OCI-LY7 (cell line): ENCODE measurements around the gene CD160. TPM values are rescaled to one million over a fixed set of nuclear protein-coding genes. Genes with fewer than 3 reads are reported as not detected.
A peak's percentile ranks its signal among the peaks of the same experiment; 100 is the strongest.

Experiments
- BruUV-seq: library from RNA; stranded (reverse); fragments of 400-500 nt; replicated peaks from 2 replicates; lab custom pipeline; 2021; lab: Mats Ljungman, UMichigan
- CTCF ChIA-PET: fragments of 300-600 bp; sonication (Branson Sonifier 250); formaldehyde crosslinking; loops from one replicate; lab custom pipeline; 2022; ENCODE audit warnings: antibody characterized with exemption; ENCODE audit not compliant: unreplicated experiment; lab: Charles Lee
- POLR2A ChIA-PET: fragments of 300-600 bp; sonication (Branson Sonifier 250); formaldehyde crosslinking; loops from one replicate; lab custom pipeline; 2022; ENCODE audit warnings: antibody characterized with exemption; lab: Charles Lee
- DNase-seq: peaks from one replicate; pipeline ENCODE4 v3.0.0-alpha.2; 2015; ENCODE audit warnings: low spot score
- H2AFZ ChIP-seq: fragments of 200-600 bp; sonication (generic), shearing (Covaris generic); 2 replicates; pipeline ENCODE4 v1.6.1; 2014; ENCODE audit warnings: mild to moderate bottlenecking, antibody characterized with exemption, low read length, moderate library complexity
- H3K27ac ChIP-seq: fragments of 200-600 bp; sonication (generic); 2 replicates; pipeline ENCODE4 v1.5.1; 2014; ENCODE audit warnings: mixed run types, low read depth, mild to moderate bottlenecking, moderate library complexity, low read length, inconsistent platforms; ENCODE audit not compliant: poor library complexity, severe bottlenecking
- H3K36me3 ChIP-seq: fragments of 200-600 bp; sonication (generic); 2 replicates; pipeline ENCODE4 v1.6.1; 2014; ENCODE audit warnings: mild to moderate bottlenecking, antibody characterized with exemption, low read length, moderate library complexity, mixed read lengths; ENCODE audit not compliant: insufficient read depth
- H3K4me1 ChIP-seq: fragments of 200-600 bp; sonication (generic); 2 replicates; pipeline ENCODE4 v1.5.1; 2014; ENCODE audit warnings: mild to moderate bottlenecking, low read length; ENCODE audit not compliant: insufficient read depth, poor library complexity, severe bottlenecking
- H3K4me2 ChIP-seq: fragments of 200-600 bp; sonication (generic); 2 replicates; pipeline ENCODE4 v1.6.1; 2014; ENCODE audit warnings: mild to moderate bottlenecking, low read length
- H3K4me3 ChIP-seq: fragments of 200-600 bp; sonication (generic); 2 replicates; pipeline ENCODE4 v1.5.1; 2014; ENCODE audit warnings: mild to moderate bottlenecking, low read depth, low read length; ENCODE audit not compliant: poor library complexity, severe bottlenecking
- H3K79me2 ChIP-seq: fragments of 200-600 bp; sonication (generic); 2 replicates; pipeline ENCODE4 v1.6.1; 2016; ENCODE audit warnings: low read depth, mild to moderate bottlenecking, low read length, moderate library complexity, mixed read lengths; ENCODE audit not compliant: insufficient read depth
- H3K9me2 ChIP-seq: fragments of 200-600 bp; sonication (generic); 2 replicates; pipeline ENCODE4 v1.6.1; 2016; ENCODE audit warnings: mild to moderate bottlenecking, low read length, mixed read lengths; ENCODE audit not compliant: insufficient read depth
- H3K9me3 ChIP-seq: fragments of 200-600 bp; sonication (generic); 2 replicates; pipeline ENCODE4 v1.6.1; 2014; ENCODE audit warnings: mild to moderate bottlenecking, mixed run types, low read length, mixed read lengths
- H4K20me1 ChIP-seq: fragments of 200-600 bp; sonication (generic); 2 replicates; pipeline ENCODE4 v1.6.1; 2014; ENCODE audit warnings: mild to moderate bottlenecking, antibody characterized with exemption, low read length, moderate library complexity, mixed read lengths; ENCODE audit not compliant: insufficient read depth
- CTCF ChIP-seq: fragments of 200-600 bp; sonication (generic); conservative IDR thresholded peaks from 2 replicates; pipeline ENCODE4 v1.5.1; 2014; ENCODE audit warnings: mild to moderate bottlenecking, antibody characterized with exemption, low read length, moderate library complexity, mixed read lengths
- EZH2phosphoT487 ChIP-seq: fragments of 200-600 bp; sonication (generic); IDR thresholded peaks from 2 replicates; pipeline ENCODE4 v1.6.1; 2018; ENCODE audit warnings: low read depth, borderline replicate concordance, mild to moderate bottlenecking, mixed run types, antibody characterized with exemption, low read length, moderate library complexity, mixed read lengths
- intact Hi-C: fragments of 100-400 bp; cut with micrococcal nuclease; formaldehyde crosslinking; loops from one replicate; pipeline ENCODE4 v1.10.0; 2022; ENCODE audit not compliant: unreplicated experiment
- total RNA-seq, 2 experiments: library from RNA; depleted of rRNA in 1 of 2; stranded (reverse); fragments of >200 nt in 1 of 2; shearing (Covaris generic) in 1 of 2; gene quantifications; 2 replicates each; pipeline ENCODE4 v1.2.3, GENCODE V29; 2014 to 2022

The CD160 gene
- total RNA-seq, 2 experiments from 2014 or later, result not detected

- no TSS peak for BruUV-seq
- Histone ChIP-seq H2AFZ (no peak overlapping the region), H4K20me1 (no peaks in the 10 kb centered on the region), H3K4me3 (no peak overlapping the region), H3K9me2 (no peaks in the 10 kb centered on the region), H3K27ac (no peak overlapping the region), H3K4me1 (no peaks in the 10 kb centered on the region), H3K36me3 (peaks cover 45% of the 10 kb centered on the region), H3K79me2 (no peaks in the 10 kb centered on the region), H3K4me2 (no peak overlapping the region), H3K9me3 (no peaks in the 10 kb centered on the region)
- POLR2A ChIA-PET, result no interaction called here
- TF ChIP-seq CTCF (no peak), EZH2phosphoT487 (no peak)
- intact Hi-C loops, result no loop called here
- CTCF ChIA-PET, result no interaction called here
- no peak for DNase-seq
Observed at GRCh38 chr1:145771056-145771455, 51.8 kb downstream of the CD160 start.

DNA sequence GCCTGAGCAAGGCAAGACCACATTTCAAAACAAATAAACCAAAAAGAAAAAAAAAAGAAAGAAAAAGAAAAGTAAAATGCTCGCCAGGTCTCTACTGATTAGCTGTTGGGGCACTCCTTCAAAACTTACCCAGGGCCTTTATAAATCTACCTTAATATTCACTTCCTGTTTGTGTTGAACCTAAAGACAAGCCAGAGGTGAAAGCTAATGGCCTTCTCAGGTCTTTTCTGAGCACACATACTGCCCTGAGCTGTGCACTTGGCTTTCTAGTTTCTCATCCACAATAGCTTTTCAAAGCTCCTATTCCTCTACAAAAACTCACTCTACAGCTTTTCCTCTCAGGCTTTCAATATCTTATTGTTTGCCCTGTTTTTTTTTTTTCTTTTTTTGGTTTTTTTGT is 54.1 kb downstream of the CD160 start:
- ChIA-PET POLR2A (interaction anchor here (0.7 to 1.0 kb wide), 4 partner anchors 15 to 73 kb away, joined by 3 read pairs; no protein-coding TSS in a partner anchor), CTCF (no interaction called here)
- TF ChIP-seq EZH2phosphoT487, result no peak
- no peak for TF ChIP-seq CTCF
- Histone ChIP-seq H3K4me2 (no peak overlapping the region), H3K9me3 (no peaks in the 10 kb centered on the region), H3K79me2 (no peaks in the 10 kb centered on the region), H3K27ac (no peak overlapping the region), H4K20me1 (no peaks in the 10 kb centered on the region), H3K4me3 (no peak overlapping the region), H3K36me3 (peaks cover 39% of the 10 kb centered on the region), H2AFZ (no peak overlapping the region), H3K9me2 (no peaks in the 10 kb centered on the region), H3K4me1 (no peaks in the 10 kb centered on the region)
- intact Hi-C loops, result no loop called here
- BruUV-seq, result no TSS peak
- DNase-seq, result no peak

DNA sequence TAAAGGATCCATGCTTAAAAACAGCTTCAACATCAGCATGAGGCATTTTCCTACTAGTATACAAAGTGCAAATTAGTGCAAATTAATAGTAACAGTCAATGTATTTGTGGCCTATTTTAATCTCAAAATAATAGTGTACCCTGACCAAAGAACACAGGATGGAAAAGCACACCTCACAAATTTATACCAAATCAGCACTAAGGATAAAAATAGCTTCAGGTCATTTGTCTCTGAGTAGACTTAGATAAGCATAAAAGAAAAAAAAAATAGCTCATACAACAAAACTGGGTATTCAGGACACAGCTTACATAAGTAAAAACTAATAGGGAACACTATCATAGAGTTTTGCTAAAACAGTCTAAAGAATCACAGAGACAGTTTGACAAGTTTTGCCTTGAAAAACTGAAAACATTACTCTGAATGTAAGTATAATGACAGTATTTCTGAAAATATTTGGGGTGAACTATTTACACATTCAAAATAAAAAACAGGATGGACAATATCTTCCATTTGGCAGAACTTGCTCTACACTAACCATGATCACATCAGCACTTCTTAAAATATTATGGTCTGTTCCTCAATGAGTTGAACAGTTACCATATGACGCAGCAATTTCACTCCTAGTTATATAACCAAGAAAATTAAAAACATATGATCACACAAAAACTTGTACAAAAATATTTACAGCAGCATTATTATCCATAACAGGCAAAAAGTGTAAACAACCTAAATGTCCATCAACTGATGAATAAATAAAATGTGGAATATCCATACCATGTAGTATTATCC is 58.3 kb downstream of the CD160 start:
- H3K79me2 ChIP-seq, result no peaks in the 10 kb centered on the region
- no peak overlapping the region for H3K4me3 ChIP-seq
- H3K9me2 ChIP-seq, result no peaks in the 10 kb centered on the region
- H3K36me3 ChIP-seq, result peaks cover 10% of the 10 kb centered on the region
- POLR2A ChIA-PET, result interaction anchor here (0.6 to 1.1 kb wide), 2 partner anchors 13 to 16 kb away, joined by 3 to 4 read pairs; no protein-coding TSS in a partner anchor
- intact Hi-C loops, result no loop called here
- no peak for TF ChIP-seq CTCF
- no peak for TF ChIP-seq EZH2phosphoT487
- H3K9me3 ChIP-seq, result no peaks in the 10 kb centered on the region
- no peaks in the 10 kb centered on the region for H4K20me1 ChIP-seq
- no peaks in the 10 kb centered on the region for H3K4me1 ChIP-seq
- no peak overlapping the region for H3K4me2 ChIP-seq
- DNase-seq, result no peak
- CTCF ChIA-PET, result no interaction called here
- no peak overlapping the region for H2AFZ ChIP-seq
- no peak overlapping the region for H3K27ac ChIP-seq
- TSS peak; percentile 10 for BruUV-seq
